IMR-90 (cell line): ENCODE results near the gene OR2V2. TPM values are rescaled to one million over a fixed set of nuclear protein-coding genes. Genes with fewer than 3 reads are reported as not detected.

ENCODE experiments used
- ATAC-seq: fragments of 200-7000 bp; cut with Tn5 transposase; 2 replicates; pipeline ENCODE4 v1.9.1; 2020; ENCODE audit warnings: low read depth, mild to moderate bottlenecking, moderate library complexity
- BruUV-seq: library from RNA; stranded (reverse); fragments of 400-500 nt; replicated peaks from 2 replicates; lab custom pipeline; 2021; lab: Mats Ljungman, UMichigan
- CTCF ChIA-PET: fragments of 300-600 bp; formaldehyde crosslinking; extraction: SDS; loops from one replicate; lab custom pipeline; 2021; ENCODE audit warnings: antibody characterized with exemption; lab: Yijun Ruan, JAX
- POLR2A ChIA-PET: fragments of 300-600 bp; sonication (Branson Sonifier 250); formaldehyde crosslinking; loops from one replicate; lab custom pipeline; 2022; ENCODE audit warnings: antibody characterized with exemption; ENCODE audit not compliant: unreplicated experiment; lab: Charles Lee
- DNase-seq: peaks from one replicate; pipeline ENCODE4 v3.0.0; 2013
- H2AFZ ChIP-seq: replicated peaks from 2 replicates; pipeline ENCODE3; 2013; ENCODE audit warnings: low read length, mild to moderate bottlenecking; ENCODE audit not compliant: poor library complexity
- H2AK5ac ChIP-seq: 2 replicates; pipeline ENCODE4 v1.6.1; 2013; ENCODE audit warnings: low read depth, low read length, inconsistent platforms
- H2AK9ac ChIP-seq: replicated peaks from 2 replicates; pipeline ENCODE3; 2013; ENCODE audit warnings: mild to moderate bottlenecking, low read depth, low read length, moderate library complexity; ENCODE audit not compliant: poor library complexity
- H2BK120ac ChIP-seq: 2 replicates; pipeline ENCODE4 v1.6.1; 2013; ENCODE audit warnings: low read depth, low read length, inconsistent platforms
- H2BK15ac ChIP-seq: 3 replicates; pipeline ENCODE4 v1.6.1; 2013; ENCODE audit warnings: low read depth, low read length, inconsistent platforms
- H2BK20ac ChIP-seq: 2 replicates; pipeline ENCODE4 v1.6.1; 2013; ENCODE audit warnings: low read depth, mild to moderate bottlenecking, inconsistent platforms, low read length, moderate library complexity
- H2BK5ac ChIP-seq: 2 replicates; pipeline ENCODE4 v1.6.1; 2013; ENCODE audit warnings: mild to moderate bottlenecking, low read depth, low read length, inconsistent platforms; ENCODE audit not compliant: poor library complexity, severe bottlenecking
- H3K14ac ChIP-seq: replicated peaks from 2 replicates; pipeline ENCODE4 v1.6.1; 2013; ENCODE audit warnings: low read depth, low read length, inconsistent platforms
- H3K18ac ChIP-seq: 2 replicates; pipeline ENCODE4 v1.6.1; 2013; ENCODE audit warnings: low read depth, low read length, control low read depth
- H3K23ac ChIP-seq: 2 replicates; pipeline ENCODE4 v1.6.1; 2013; ENCODE audit warnings: low read depth, low read length, inconsistent platforms
- H3K27ac ChIP-seq: 2 replicates; pipeline ENCODE4 v1.5.1; 2013; ENCODE audit warnings: mild to moderate bottlenecking, control low read depth, low read length; ENCODE audit not compliant: insufficient read depth
- H3K27me3 ChIP-seq: 2 replicates; pipeline ENCODE4 v1.6.1; 2013; ENCODE audit warnings: low read length; ENCODE audit not compliant: control insufficient read depth, insufficient read depth
- H3K36me3 ChIP-seq: 2 replicates; pipeline ENCODE4 v1.6.1; 2013; ENCODE audit warnings: low read length, mixed read lengths; ENCODE audit not compliant: control insufficient read depth, insufficient read depth
- H3K4ac ChIP-seq: 2 replicates; pipeline ENCODE4 v1.6.1; 2013; ENCODE audit warnings: low read depth, low read length, inconsistent platforms
- H3K4me1 ChIP-seq: 2 replicates; pipeline ENCODE4 v1.6.1; 2013; ENCODE audit warnings: low read length, mixed read lengths; ENCODE audit not compliant: control insufficient read depth, insufficient read depth
- H3K4me2 ChIP-seq: 2 replicates; pipeline ENCODE4 v1.6.1; 2013; ENCODE audit warnings: low read depth, mild to moderate bottlenecking, control low read depth, low read length, moderate library complexity
- H3K4me3 ChIP-seq: 2 replicates; pipeline ENCODE4 v1.5.1; 2013; ENCODE audit warnings: low read depth, mild to moderate bottlenecking, control low read depth, low read length, moderate library complexity; ENCODE audit not compliant: insufficient read depth
- H3K56ac ChIP-seq: 2 replicates; pipeline ENCODE4 v1.6.1; 2013; ENCODE audit warnings: low read length, inconsistent platforms; ENCODE audit not compliant: insufficient read depth; ENCODE audit errors: extremely low read depth
- H3K79me1 ChIP-seq, 2 experiments: 2 replicates each; pipeline ENCODE4 v1.6.1; 2013; ENCODE audit warnings: low read length in 2 of 2, inconsistent platforms in 1 of 2, low read depth in 1 of 2
- H3K9ac ChIP-seq: 2 replicates; pipeline ENCODE4 v1.6.1; 2013; ENCODE audit warnings: low read depth, low read length, control low read depth
- H3K9me1 ChIP-seq: 2 replicates; pipeline ENCODE4 v1.6.1; 2013; ENCODE audit warnings: low read length, inconsistent platforms; ENCODE audit not compliant: insufficient read depth
- H3K9me3 ChIP-seq: 2 replicates; pipeline ENCODE4 v1.6.1; 2013; ENCODE audit warnings: low read length; ENCODE audit not compliant: control insufficient read depth, insufficient read depth
- H4K20me1 ChIP-seq: 2 replicates; pipeline ENCODE4 v1.6.1; 2013; ENCODE audit warnings: low read length, inconsistent platforms; ENCODE audit not compliant: insufficient read depth
- H4K5ac ChIP-seq: 2 replicates; pipeline ENCODE4 v1.6.1; 2013; ENCODE audit warnings: mild to moderate bottlenecking, low read depth, low read length, control low read depth
- H4K8ac ChIP-seq, 2 experiments: 2 replicates each; pipeline ENCODE4 v1.6.1; 2013; ENCODE audit warnings: low read depth in 2 of 2, low read length in 2 of 2, control low read depth in 1 of 2, inconsistent platforms in 1 of 2
- H4K91ac ChIP-seq: 2 replicates; pipeline ENCODE4 v1.6.1; 2013; ENCODE audit warnings: low read depth, low read length, inconsistent platforms; ENCODE audit not compliant: insufficient read depth
- BHLHE40 ChIP-seq: fragments of 150-350 bp; IDR thresholded peaks from 2 replicates; pipeline ENCODE4 v1.6.1; 2016; ENCODE audit warnings: mild to moderate bottlenecking, low read depth, low read length
- CEBPB ChIP-seq: IDR thresholded peaks from 2 replicates; pipeline ENCODE4 v1.6.1; 2012; ENCODE audit warnings: low read depth, low read length, improper control_type of control experiment
- CHD1 ChIP-seq: IDR thresholded peaks from 2 replicates; pipeline ENCODE4 v1.6.1; 2012; ENCODE audit warnings: low read depth, low read length, improper control_type of control experiment
- ELK1 ChIP-seq: fragments of 150-350 bp; IDR thresholded peaks from 2 replicates; pipeline ENCODE4 v1.6.1; 2016; ENCODE audit warnings: low read depth, mild to moderate bottlenecking, low read length, moderate library complexity, borderline replicate concordance
- FOS ChIP-seq: fragments of 150-350 bp; IDR thresholded peaks from 2 replicates; pipeline ENCODE4 v1.6.1; 2016; ENCODE audit warnings: low read depth, low read length
- MXI1 ChIP-seq: IDR thresholded peaks from 2 replicates; pipeline ENCODE4 v1.6.1; 2012; ENCODE audit warnings: low read depth, mild to moderate bottlenecking, low read length, moderate library complexity, borderline replicate concordance
- NFE2L2 ChIP-seq: fragments of 150-350 bp; IDR thresholded peaks from 2 replicates; pipeline ENCODE4 v1.6.1; 2016; ENCODE audit warnings: low read depth, mild to moderate bottlenecking, low read length
- POLR2A ChIP-seq: IDR thresholded peaks from 2 replicates; pipeline ENCODE4 v1.6.1; 2012; ENCODE audit warnings: mild to moderate bottlenecking, low read depth, low read length
- RAD21 ChIP-seq: IDR thresholded peaks from 2 replicates; pipeline ENCODE4 v1.6.1; 2012; ENCODE audit warnings: low read length, improper control_type of control experiment
- RCOR1 ChIP-seq: IDR thresholded peaks from 2 replicates; pipeline ENCODE4 v1.6.1; 2012; ENCODE audit warnings: mild to moderate bottlenecking, low read length, improper control_type of control experiment; ENCODE audit not compliant: insufficient replicate concordance
- RFX5 ChIP-seq: IDR thresholded peaks from 2 replicates; pipeline ENCODE4 v1.8.0; 2012; ENCODE audit warnings: low read depth, mild to moderate bottlenecking, low read length, moderate library complexity
- SMC3 ChIP-seq: fragments of 150-350 bp; IDR thresholded peaks from 2 replicates; pipeline ENCODE4 v1.6.1; 2016; ENCODE audit warnings: low read depth, mild to moderate bottlenecking, antibody characterized with exemption, low read length, moderate library complexity
- USF2 ChIP-seq: fragments of 150-350 bp; IDR thresholded peaks from 2 replicates; pipeline ENCODE4 v1.6.1; 2017; ENCODE audit warnings: mild to moderate bottlenecking, antibody characterized with exemption, low read length, low read depth
- WGBS, 2 experiments: methylation state at CpG; one replicate each; pipeline versions ENCODE4 v1.1.5 to v1.1.7; 2013; ENCODE audit warnings: missing lambda C conversion rate in 2 of 2; ENCODE audit not compliant: insufficient read length in 1 of 2; ENCODE audit errors: extremely low coverage in 2 of 2; 5-methylcytosine and 5-hydroxymethylcytosine counted together
- dilution Hi-C: fragments of 300-500 bp; cut with HindIII; formaldehyde crosslinking; loops from one replicate; pipeline ENCODE4 v1.14.3; 2018; ENCODE audit warnings: low sequenced_read_pairs; ENCODE audit not compliant: unreplicated experiment
- in situ Hi-C: fragments of 300-500 bp; cut with MboI; formaldehyde crosslinking; loops from 3 replicates; pipeline ENCODE4 v1.14.3; 2019; ENCODE audit warnings: low sequenced_read_pairs, inconsistent platforms, mixed read lengths
- intact Hi-C: fragments of 100-400 bp; cut with micrococcal nuclease; formaldehyde crosslinking; loops from 2 replicates; pipeline ENCODE4 v1.10.0; 2022
- polyA plus RNA-seq, 3 experiments: library from polyadenylated mRNA; depleted of rRNA; stranded (reverse); fragments of >200 nt; gene quantifications; 2 replicates each; pipeline ENCODE4 v1.2.3, GENCODE V29; 2012; ENCODE audit warnings: low replicate concordance in 1 of 3
- total RNA-seq: library from RNA; depleted of rRNA; stranded (reverse); fragments of >200 nt; gene quantifications from 2 replicates; pipeline ENCODE4 v1.2.3, GENCODE V29; 2012
- TF ChIP-seq, protein P1 (sequence below): conservative IDR thresholded peaks from 2 replicates; pipeline ENCODE4 v1.5.1; 2012; ENCODE audit warnings: mild to moderate bottlenecking, low read depth, low read length, improper control_type of control experiment

Gene OR2V2
- total and polyA plus RNA-seq, 2 of the 4 experiments (the other 2 are of a cell fraction): not detected

GRCh38 chr5:181171782-181172181, 24.4 kb downstream of the OR2V2 start:
- ATAC-seq: no peak
- no peak overlapping the region for H3K27ac ChIP-seq
- no peaks in the 10 kb centered on the region for H3K9me3 ChIP-seq
- H3K4ac ChIP-seq: no peak overlapping the region
- H3K36me3 ChIP-seq: no peaks in the 10 kb centered on the region
- no peak overlapping the region for H2BK120ac ChIP-seq
- no CpG with 5 or more reads among the region's 3 CpGs for WGBS, 2 experiments
- intact Hi-C loops: no loop called here
- H3K79me1 ChIP-seq: no peaks in the 10 kb centered on the region
- H3K4me1 ChIP-seq: peaks cover 4% of the 10 kb centered on the region; the same call in 1 of the 2 replicates
- H3K14ac ChIP-seq: no peak overlapping the region
- H3K56ac ChIP-seq: no peak overlapping the region
- H2BK15ac ChIP-seq: no peak overlapping the region
- H4K5ac ChIP-seq: no peak overlapping the region
- dilution Hi-C loops: no loop called here
- H4K8ac ChIP-seq: no peak overlapping the region
- no peak for DNase-seq
- H3K4me2 ChIP-seq: no peak overlapping the region
- H2AFZ ChIP-seq: no peak overlapping the region
- in situ Hi-C loops: no loop called here
- no peak for TF ChIP-seq SMC3
- TF ChIP-seq POLR2A: no peak
- no peak for TF ChIP-seq RCOR1
- TF ChIP-seq FOS: no peak
- TF ChIP-seq RFX5: no peak
- TF ChIP-seq BHLHE40: no peak
- TF ChIP-seq RAD21: no peak
- no peak for TF ChIP-seq CEBPB
- TF ChIP-seq, protein P1, sequence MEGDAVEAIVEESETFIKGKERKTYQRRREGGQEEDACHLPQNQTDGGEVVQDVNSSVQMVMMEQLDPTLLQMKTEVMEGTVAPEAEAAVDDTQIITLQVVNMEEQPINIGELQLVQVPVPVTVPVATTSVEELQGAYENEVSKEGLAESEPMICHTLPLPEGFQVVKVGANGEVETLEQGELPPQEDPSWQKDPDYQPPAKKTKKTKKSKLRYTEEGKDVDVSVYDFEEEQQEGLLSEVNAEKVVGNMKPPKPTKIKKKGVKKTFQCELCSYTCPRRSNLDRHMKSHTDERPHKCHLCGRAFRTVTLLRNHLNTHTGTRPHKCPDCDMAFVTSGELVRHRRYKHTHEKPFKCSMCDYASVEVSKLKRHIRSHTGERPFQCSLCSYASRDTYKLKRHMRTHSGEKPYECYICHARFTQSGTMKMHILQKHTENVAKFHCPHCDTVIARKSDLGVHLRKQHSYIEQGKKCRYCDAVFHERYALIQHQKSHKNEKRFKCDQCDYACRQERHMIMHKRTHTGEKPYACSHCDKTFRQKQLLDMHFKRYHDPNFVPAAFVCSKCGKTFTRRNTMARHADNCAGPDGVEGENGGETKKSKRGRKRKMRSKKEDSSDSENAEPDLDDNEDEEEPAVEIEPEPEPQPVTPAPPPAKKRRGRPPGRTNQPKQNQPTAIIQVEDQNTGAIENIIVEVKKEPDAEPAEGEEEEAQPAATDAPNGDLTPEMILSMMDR: no peak
- no peak for TF ChIP-seq MXI1
- TF ChIP-seq USF2: no peak
- no peak for TF ChIP-seq ELK1
- TF ChIP-seq CHD1: no peak
- no peak for TF ChIP-seq NFE2L2
- ChIA-PET CTCF (interaction anchor here (1.4 kb wide), 1 partner anchor 13 kb away, joined by 3 read pairs; no protein-coding TSS in a partner anchor), POLR2A (no interaction called here)
- H4K91ac ChIP-seq: no peak overlapping the region
- no peak overlapping the region for H3K18ac ChIP-seq
- H2BK5ac ChIP-seq: no peak overlapping the region
- no peak overlapping the region for H2AK9ac ChIP-seq
- no peaks in the 10 kb centered on the region for H3K27me3 ChIP-seq
- H4K20me1 ChIP-seq: no peaks in the 10 kb centered on the region
- no peak overlapping the region for H3K4me3 ChIP-seq
- no peak overlapping the region for H3K9ac ChIP-seq
- BruUV-seq: no TSS peak
- no peak overlapping the region for H3K23ac ChIP-seq
- H3K9me1 ChIP-seq: peaks cover 2% of the 10 kb centered on the region; the same call in 1 of the 2 replicates
- no peak overlapping the region for H2AK5ac ChIP-seq
- no peak overlapping the region for H2BK20ac ChIP-seq
